ENCODE data around the gene ANP32E.

- TF ChIP-seq POLR2AphosphoS5 (IDR thresholded peaks at IDR 0.05; ENCODE audit: low read depth, low read length) = no peak
- TF ChIP-seq TAF1 (IDR thresholded peaks at IDR 0.05; ENCODE audit: low read depth, low read length) = no peak
- TF ChIP-seq POLR2A (IDR thresholded peaks at IDR 0.05; ENCODE audit: low read depth, low read length) = no peak
- TF ChIP-seq SPI1 (IDR thresholded peaks at IDR 0.05; ENCODE audit: low read depth, low read length) = no peak
- TF ChIP-seq POU2F2 (IDR thresholded peaks at IDR 0.05; ENCODE audit: low read depth, low read length) = no peak
- no peak for TF ChIP-seq PAX5 (IDR thresholded peaks at IDR 0.05; ENCODE audit: insufficient read depth, low read length, severe bottlenecking)
Measured at GRCh38 chr1:150257624-150258585, 22.0 kb upstream of the ANP32E start, which contains the start of gene CA14.
